Stimulated activated CD8-positive, alpha-beta memory T cell treated with anti-CD3 and anti-CD28 coated beads, Interleukin-12 subunit alpha, Interleukin-12 subunit beta, amount 100 ng/mL, for 24 hours (primary cell): ENCODE measurements around the gene SH2D4B.

Source experiments
- DNase-seq: peaks from one replicate; pipeline ENCODE4 v3.0.0-alpha.2; 2020; ENCODE audit errors: extremely low read depth

SH2D4B gene

GRCh38 chr10:80504158-80504811 lies 33.4 kb upstream of the SH2D4B start:
- DNase-seq: no peak

- DNase-seq: no peak
These were observed 32.7 kb upstream of the SH2D4B start for GRCh38 chr10:80504897-80505465.

GRCh38 chr10:80506189-80506575 lies 31.5 kb upstream of the SH2D4B start:
- no peak for DNase-seq

- no peak for DNase-seq
These were observed 30.7 kb upstream of the SH2D4B start for GRCh38 chr10:80506836-80507487.

- DNase-seq: no peak
These were observed 28.6 kb upstream of the SH2D4B start for GRCh38 chr10:80509108-80509402.

GRCh38 chr10:80509403-80510161 lies 28.1 kb upstream of the SH2D4B start:
- no peak for DNase-seq

GRCh38 chr10:80512031-80512526 lies 25.6 kb upstream of the SH2D4B start:
- DNase-seq: no peak

GRCh38 chr10:80513106-80513505 lies 24.6 kb upstream of the SH2D4B start:
- DNase-seq: no peak

GRCh38 chr10:80515511-80515910 lies 22.2 kb upstream of the SH2D4B start:
- no peak for DNase-seq

GRCh38 chr10:80515941-80516340 lies 21.8 kb upstream of the SH2D4B start:
- no peak for DNase-seq

- no peak for DNase-seq
These were observed 21.1 kb upstream of the SH2D4B start for GRCh38 chr10:80516506-80517075.

- no peak for DNase-seq
These were observed 20.1 kb upstream of the SH2D4B start for GRCh38 chr10:80517416-80518142.

GRCh38 chr10:80518143-80518806 lies 19.4 kb upstream of the SH2D4B start:
- no peak for DNase-seq

- no peak for DNase-seq
These were observed 18.8 kb upstream of the SH2D4B start for GRCh38 chr10:80518807-80519360.

- DNase-seq: no peak
These were observed 17.6 kb upstream of the SH2D4B start for GRCh38 chr10:80519936-80520650.

GRCh38 chr10:80520661-80521470 lies 16.8 kb upstream of the SH2D4B start:
- DNase-seq: no peak

GRCh38 chr10:80522756-80523363 lies 14.8 kb upstream of the SH2D4B start:
- DNase-seq: no peak

GRCh38 chr10:80523773-80524172 lies 13.9 kb upstream of the SH2D4B start:
- DNase-seq: no peak
